GM18868 (cell line): Measurements from ENCODE around the gene MAP1B.

Experiments
- ATAC-seq: cut with Tn5 transposase; IDR thresholded peaks from one replicate; pipeline ENCODE4 v1.9.1; 2021; ENCODE audit warnings: mild to moderate bottlenecking, moderate library complexity; ENCODE audit not compliant: unreplicated experiment

MAP1B gene

GRCh38 chr5:72093824-72094223 is 13.5 kb upstream of the MAP1B start:
- ATAC-seq = no peak

- no peak for ATAC-seq
These were observed 10.6 kb upstream of the MAP1B start for GRCh38 chr5:72096602-72097188.

GRCh38 chr5:72101828-72102227 is 5.4 kb upstream of the MAP1B start:
- ATAC-seq = no peak

GRCh38 chr5:72106817-72107130 is 501 bp upstream of the MAP1B start:
- ATAC-seq = no peak

- no peak for ATAC-seq
These were observed 576 bp downstream of the MAP1B start for GRCh38 chr5:72107901-72108201.

- no peak for ATAC-seq
These were observed 1.2 kb downstream of the MAP1B start for GRCh38 chr5:72108202-72109061.

- ATAC-seq = no peak
These were observed 1.8 kb downstream of the MAP1B start for GRCh38 chr5:72109062-72109411.

GRCh38 chr5:72109625-72110024 is 2.4 kb downstream of the MAP1B start:
- no peak for ATAC-seq

- ATAC-seq = no peak
These were observed 3.2 kb downstream of the MAP1B start for GRCh38 chr5:72110394-72111013.

GRCh38 chr5:72112389-72112788 is 5.1 kb downstream of the MAP1B start:
- ATAC-seq = no peak

- ATAC-seq = no peak
These were observed 7.4 kb downstream of the MAP1B start for GRCh38 chr5:72114629-72115028.

GRCh38 chr5:72115296-72115695 is 8.0 kb downstream of the MAP1B start:
- ATAC-seq = no peak

GRCh38 chr5:72117307-72117706 is 10.0 kb downstream of the MAP1B start:
- ATAC-seq = no peak

- no peak for ATAC-seq
These were observed 13.9 kb downstream of the MAP1B start for GRCh38 chr5:72121052-72121779.

- ATAC-seq = no peak
These were observed 14.6 kb downstream of the MAP1B start for GRCh38 chr5:72121780-72122445.

- ATAC-seq = no peak
These were observed 15.3 kb downstream of the MAP1B start for GRCh38 chr5:72122602-72123001.

GRCh38 chr5:72123764-72124376 is 16.6 kb downstream of the MAP1B start:
- ATAC-seq = no peak

- ATAC-seq = no peak
These were observed 18.1 kb downstream of the MAP1B start for GRCh38 chr5:72125271-72125940.

- ATAC-seq = no peak
These were observed 18.8 kb downstream of the MAP1B start for GRCh38 chr5:72125941-72126620.

- ATAC-seq = no peak
These were observed 19.5 kb downstream of the MAP1B start for GRCh38 chr5:72126796-72127195.
